GM12878 (cell line): Measurements from ENCODE around the gene NANOS2.
"Not testable (repeated sequence)": the region's sequence is repeated elsewhere in the genome, so short reads cannot be mapped to it uniquely, and the experiment has no call there.

ENCODE experiments used
- CEBPB ChIP-seq, 2 experiments: fragments of 150-350 bp in 1 of 2; IDR thresholded peaks; 2 replicates each; pipeline ENCODE4 v1.6.1; 2012 to 2014; ENCODE audit warnings: low read depth in 2 of 2, low read length in 2 of 2, borderline replicate concordance in 1 of 2, inconsistent platforms in 1 of 2
- HDAC6 ChIP-seq: fragments of 200-600 bp; sonication (generic); IDR thresholded peaks from one replicate; pipeline ENCODE4 v1.8.0; 2017; ENCODE audit warnings: antibody characterized with exemption; ENCODE audit not compliant: unreplicated experiment
- POLR2A ChIP-seq: IDR thresholded peaks from 2 replicates; pipeline ENCODE4 v1.6.1; 2011; ENCODE audit warnings: low read depth, mild to moderate bottlenecking, low read length
- YY1 ChIP-seq: IDR thresholded peaks from 2 replicates; pipeline ENCODE4 v1.6.1; 2011; ENCODE audit warnings: low read depth, mild to moderate bottlenecking, low read length

- not testable (repeated sequence) for TF ChIP-seq HDAC6; POLR2A; CEBPB (IDR thresholded peaks at IDR 0.05; ENCODE audit: borderline replicate concordance in 1 of 2, low read depth in 2 of 2, low read length in 2 of 2); YY1
These were observed 18.5 kb downstream of the NANOS2 start for GRCh38 chr19:45895983-45896599.
